Hepatocyte (in vitro differentiated cells): Measurements from ENCODE around the gene RGS13.

Source experiments
- CTCF ChIP-seq: fragments of 200-600 bp; sonication (generic); IDR thresholded peaks from 2 replicates; pipeline ENCODE4 v1.5.1; 2016; ENCODE audit warnings: antibody characterized with exemption, mild to moderate bottlenecking; ENCODE audit not compliant: poor library complexity
- EZH2 ChIP-seq: fragments of 200-600 bp; sonication (generic); IDR thresholded peaks from 2 replicates; pipeline ENCODE4 v1.6.1; 2016; ENCODE audit warnings: antibody characterized with exemption, mild to moderate bottlenecking, borderline replicate concordance
- EZH2phosphoT487 ChIP-seq: fragments of 200-600 bp; sonication (generic); IDR thresholded peaks from one replicate; pipeline ENCODE4 v1.6.1; 2018; ENCODE audit warnings: antibody characterized with exemption, mild to moderate bottlenecking, low read depth, moderate library complexity; ENCODE audit not compliant: unreplicated experiment, severe bottlenecking

- TF ChIP-seq EZH2 (no peak), CTCF (no peak), EZH2phosphoT487 (no peak)
Measured at GRCh38 chr1:192635939-192636338, at the start of gene RGS13.
